ENCODE results near the gene ABCA13. TPM values are rescaled to one million over a fixed set of nuclear protein-coding genes. Genes with fewer than 3 reads are reported as not detected.

Gene ABCA13
- total and polyA plus RNA-seq, 2 donors (not counting 3 experiments of a cell fraction or from before 2014, with no cell fraction given): 0.01 to 0.11 TPM

GRCh38 chr7:48575516-48575915 lies 404.3 kb downstream of the ABCA13 start:
- FAIRE-seq (no peak), DNase-seq (ENCODE audit: low read depth, low spot score) (no peak)
- CTCF ChIA-PET: no interaction called here
- Histone ChIP-seq H4K20me1 (replicated peaks; ENCODE audit: control insufficient read depth, extremely low read depth, insufficient read depth, low read length) (no peaks in the 10 kb centered on the region), H3K27ac (ENCODE audit: insufficient read depth, low read depth, low read length) (no peak overlapping the region), H3K9me1 (replicated peaks; ENCODE audit: control insufficient read depth, extremely low read depth, insufficient read depth, low read length) (no peaks in the 10 kb centered on the region), H3K36me3 (ENCODE audit: control insufficient read depth in 2 of 2, extremely low read depth in 1 of 2, insufficient read depth in 2 of 2, low read length in 2 of 2) (no peaks in the 10 kb centered on the region), H3K9me3 (replicated peaks; ENCODE audit: control insufficient read depth, insufficient read depth, low read length) (no peaks in the 10 kb centered on the region), H2AFZ (ENCODE audit: low read depth, low read length) (no peak overlapping the region), H3K4me1 (ENCODE audit: control insufficient read depth, extremely low read depth, insufficient read depth, low read length) (no peaks in the 10 kb centered on the region), H3K27me3 (ENCODE audit: control insufficient read depth in 2 of 2, insufficient read depth in 2 of 2, low read length in 2 of 2) (no peaks in the 10 kb centered on the region), H3K4me2 (ENCODE audit: insufficient read depth, low read length) (no peak overlapping the region), H3K4me3 (replicated peaks in 1 of 3; ENCODE audit: insufficient read depth in 1 of 3, low read depth in 1 of 3, low read length in 3 of 3) (no peak overlapping the region), H3K79me2 (ENCODE audit: control insufficient read depth, insufficient read depth, low read length) (no peaks in the 10 kb centered on the region), H3K9ac (replicated peaks; ENCODE audit: extremely low read depth, insufficient read depth, low read length) (no peak overlapping the region)
- no TSS peak for BruUV-seq (replicated peaks)
- no peak for TF ChIP-seq CTCF (IDR thresholded peaks at IDR 0.05; ENCODE audit: extremely low read depth in 1 of 2, insufficient read depth in 1 of 2, low read depth in 1 of 2, low read length in 2 of 2)
- no peak for TF ChIP-seq POLR2A (IDR thresholded peaks at IDR 0.05; ENCODE audit: low read depth, low read length)
- no peak for TF ChIP-seq MYC (IDR thresholded peaks at IDR 0.05; ENCODE audit: low read depth, low read length)
- TF ChIP-seq GATA2 (IDR thresholded peaks at IDR 0.05; ENCODE audit: insufficient read depth, insufficient read length, low read depth, low read length): no peak
- no peak for TF ChIP-seq JUN (IDR thresholded peaks at IDR 0.05; ENCODE audit: borderline replicate concordance, insufficient read depth, insufficient read length, low read depth)
- no peak for TF ChIP-seq EZH2 (IDR thresholded peaks at IDR 0.05; ENCODE audit: borderline replicate concordance, low read depth, low read length, severe bottlenecking)
- TF ChIP-seq MAX (IDR thresholded peaks at IDR 0.05; ENCODE audit: insufficient read depth, insufficient read length): no peak
- dilution Hi-C loops (cut with MboI; ENCODE audit: extremely low pct_ligation_motif_present, low sequenced_read_pairs) (no loop called here), intact Hi-C loops (cut with micrococcal nuclease) (no loop called here)
- POLR2A ChIA-PET: no interaction called here
